WTC11 (cell line): ENCODE results near the gene THSD8.

ENCODE experiments used
- CREB1 ChIP-seq: sonication (generic); formaldehyde crosslinking; IDR thresholded peaks from 2 replicates; pipeline ENCODE4 v1.8.0; 2023; ENCODE audit warnings: mild to moderate bottlenecking, missing genetic modification reagents
- CTCF ChIP-seq: fragments of 200-600 bp; IDR thresholded peaks from 2 replicates; pipeline ENCODE4 v1.8.0; 2022; ENCODE audit warnings: antibody characterized with exemption
- E2F4 ChIP-seq: sonication (generic); formaldehyde crosslinking; IDR thresholded peaks from 2 replicates; pipeline ENCODE4 v1.8.1; 2022; ENCODE audit warnings: low read depth, mild to moderate bottlenecking, moderate library complexity, missing genetic modification reagents, borderline replicate concordance
- ESRRA ChIP-seq: sonication (generic); formaldehyde crosslinking; IDR thresholded peaks from 2 replicates; pipeline ENCODE4 v1.8.1; 2022; ENCODE audit warnings: mild to moderate bottlenecking, missing genetic modification reagents, borderline replicate concordance
- ETV6 ChIP-seq: sonication (generic); formaldehyde crosslinking; IDR thresholded peaks from 2 replicates; pipeline ENCODE4 v1.8.1; 2022; ENCODE audit warnings: mild to moderate bottlenecking, missing genetic modification reagents
- FOXP1 ChIP-seq: sonication (generic); formaldehyde crosslinking; IDR thresholded peaks from 2 replicates; pipeline ENCODE4 v1.8.0; 2022; ENCODE audit warnings: missing genetic modification reagents, mild to moderate bottlenecking, moderate library complexity, borderline replicate concordance
- FOXP4 ChIP-seq: sonication (generic); formaldehyde crosslinking; IDR thresholded peaks from 2 replicates; pipeline ENCODE4 v1.8.0; 2022; ENCODE audit warnings: mild to moderate bottlenecking, missing genetic modification reagents
- JUN ChIP-seq: sonication (generic); formaldehyde crosslinking; IDR thresholded peaks from 2 replicates; pipeline ENCODE4 v1.8.0; 2023; ENCODE audit warnings: mild to moderate bottlenecking, missing genetic modification reagents
- SMAD3 ChIP-seq: sonication (generic); formaldehyde crosslinking; IDR thresholded peaks from 2 replicates; pipeline ENCODE4 v1.8.0; 2022; ENCODE audit warnings: missing genetic modification reagents, mild to moderate bottlenecking, borderline replicate concordance

GRCh38 chr19:12843999-12844732, 42.3 kb downstream of the THSD8 start:
- no peak for TF ChIP-seq CREB1 (CRISPR knock-in tag)
- TF ChIP-seq ETV6 (CRISPR knock-in tag), result no peak
- TF ChIP-seq CTCF, result no peak
- TF ChIP-seq JUN, result no peak
- TF ChIP-seq SMAD3 (CRISPR knock-in tag), result no peak
- TF ChIP-seq ESRRA, result no peak
- TF ChIP-seq FOXP4 (CRISPR knock-in tag), result no peak
- no peak for TF ChIP-seq E2F4 (CRISPR knock-in tag)
- no peak for TF ChIP-seq FOXP1 (CRISPR knock-in tag)
